ENCODE results near the gene CACNA1C.

CACNA1C gene

GRCh38 chr12:2586156-2587038 is 533.6 kb downstream of the CACNA1C start:
- H3K36me3 ChIP-seq (ENCODE audit: control insufficient read depth in 1 of 2, insufficient read depth in 2 of 2, low read length in 2 of 2): peaks cover 0 to 31% of the 10 kb centered on the region in 2 donors
- H3K4me1 ChIP-seq (ENCODE audit: control insufficient read depth in 1 of 2, insufficient read depth in 2 of 2, low read length in 2 of 2): no peaks in the 10 kb centered on the region
- H3K27me3 ChIP-seq (ENCODE audit: low read depth, low read length): no peaks in the 10 kb centered on the region
- H3K9me3 ChIP-seq (ENCODE audit: control insufficient read depth in 1 of 2, low read length in 2 of 2): peaks cover 0 to 3% of the 10 kb centered on the region in 2 donors
- no peak overlapping the region for H3K4me3 ChIP-seq (ENCODE audit: low read depth in 1 of 2, low read length in 2 of 2)
- H3K27ac ChIP-seq (ENCODE audit: low read length): no peak overlapping the region

DNA sequence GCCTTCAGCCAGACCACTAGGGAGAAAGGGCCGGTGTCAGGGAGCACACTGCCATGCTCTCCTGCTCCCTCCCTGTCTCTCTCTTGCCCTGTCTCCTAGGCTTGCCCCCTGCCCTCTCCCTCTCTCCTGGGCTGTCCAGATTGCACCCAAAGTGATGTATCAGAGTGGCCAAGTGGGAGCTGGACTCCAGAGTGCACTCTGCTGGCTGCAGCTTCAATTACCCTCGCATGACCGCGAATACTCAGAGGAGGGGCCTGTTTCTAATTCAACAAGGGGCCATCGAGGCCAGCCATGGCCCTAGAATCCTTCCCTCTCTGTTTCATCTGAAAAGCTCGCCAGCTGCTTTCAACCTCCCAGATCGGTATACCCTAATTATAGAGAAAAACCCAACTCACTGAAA is 535.6 kb downstream of the CACNA1C start:
- no peaks in the 10 kb centered on the region for H3K4me1 ChIP-seq (ENCODE audit: control insufficient read depth in 1 of 2, insufficient read depth in 2 of 2, low read length in 2 of 2)
- no peak overlapping the region for H3K27ac ChIP-seq (ENCODE audit: low read length)
- H3K4me3 ChIP-seq (ENCODE audit: low read depth in 1 of 2, low read length in 2 of 2): no peak overlapping the region
- H3K9me3 ChIP-seq (ENCODE audit: control insufficient read depth in 1 of 2, low read length in 2 of 2): peaks cover 0 to 9% of the 10 kb centered on the region in 2 donors
- H3K36me3 ChIP-seq (ENCODE audit: control insufficient read depth in 1 of 2, insufficient read depth in 2 of 2, low read length in 2 of 2): peaks cover 0 to 43% of the 10 kb centered on the region in 2 donors
- H3K27me3 ChIP-seq (ENCODE audit: low read depth, low read length): no peaks in the 10 kb centered on the region

DNA sequence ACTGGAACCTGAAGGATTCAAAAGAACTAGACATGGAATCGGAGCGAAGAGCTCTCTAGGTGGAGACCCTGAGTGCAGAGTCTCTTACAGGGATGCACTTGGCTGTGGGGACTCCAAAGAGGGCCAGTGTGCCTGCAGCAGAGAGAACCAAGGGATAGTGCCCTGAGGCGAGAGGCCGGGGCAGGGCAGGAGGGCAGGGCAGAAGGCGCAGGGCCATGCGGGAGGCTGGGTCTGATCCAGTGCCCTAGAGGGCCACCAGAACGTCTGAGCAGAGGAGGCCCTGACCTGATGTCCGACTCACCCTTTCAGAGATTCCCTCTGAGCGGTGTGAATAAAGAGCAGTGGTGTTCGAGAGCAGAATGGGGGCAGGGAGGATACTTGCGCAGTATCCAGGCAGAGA is 536.6 kb downstream of the CACNA1C start:
- Histone ChIP-seq H3K9me3 (ENCODE audit: control insufficient read depth in 1 of 2, low read length in 2 of 2) (peaks cover 0 to 16% of the 10 kb centered on the region in 2 donors), H3K27me3 (ENCODE audit: low read depth, low read length) (no peaks in the 10 kb centered on the region), H3K36me3 (ENCODE audit: control insufficient read depth in 1 of 2, insufficient read depth in 2 of 2, low read length in 2 of 2) (peaks cover 0 to 53% of the 10 kb centered on the region in 2 donors), H3K27ac (ENCODE audit: low read length) (no peak overlapping the region), H3K4me1 (ENCODE audit: control insufficient read depth in 1 of 2, insufficient read depth in 2 of 2, low read length in 2 of 2) (no peaks in the 10 kb centered on the region), H3K4me3 (ENCODE audit: low read depth in 1 of 2, low read length in 2 of 2) (no peak overlapping the region)

GRCh38 chr12:2593045-2593444 is 540.3 kb downstream of the CACNA1C start:
- H3K27ac ChIP-seq (ENCODE audit: low read length): no peak overlapping the region
- H3K4me1 ChIP-seq (ENCODE audit: control insufficient read depth in 1 of 2, insufficient read depth in 2 of 2, low read length in 2 of 2): no peaks in the 10 kb centered on the region
- peaks cover 0 to 71% of the 10 kb centered on the region in 2 donors for H3K36me3 ChIP-seq (ENCODE audit: control insufficient read depth in 1 of 2, insufficient read depth in 2 of 2, low read length in 2 of 2)
- no peaks in the 10 kb centered on the region for H3K27me3 ChIP-seq (ENCODE audit: low read depth, low read length)
- H3K4me3 ChIP-seq (ENCODE audit: low read depth in 1 of 2, low read length in 2 of 2): no peak overlapping the region
- H3K9me3 ChIP-seq (ENCODE audit: control insufficient read depth in 1 of 2, low read length in 2 of 2): peaks cover 0 to 19% of the 10 kb centered on the region in 2 donors

DNA sequence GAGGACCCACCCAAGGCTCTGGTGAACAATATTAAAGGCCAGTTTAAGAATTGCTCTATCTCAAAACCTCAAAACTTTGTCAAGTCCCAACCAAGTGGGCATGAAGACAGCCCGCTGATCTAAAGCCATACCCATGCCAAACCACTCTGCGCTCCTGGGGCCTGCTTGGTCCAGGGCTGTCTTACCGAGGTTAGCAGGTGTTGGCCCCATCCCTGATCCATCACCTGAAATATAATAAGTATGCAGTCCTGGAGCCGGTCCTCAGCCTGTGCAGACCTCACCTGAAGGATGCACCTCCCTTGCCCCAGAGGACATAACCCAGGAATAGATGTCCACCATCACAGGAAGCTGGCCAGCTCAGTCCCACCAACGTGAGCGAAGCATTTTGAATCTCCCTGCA is 543.7 kb downstream of the CACNA1C start:
- Histone ChIP-seq H3K4me3 (ENCODE audit: low read depth in 1 of 2, low read length in 2 of 2) (no peak overlapping the region), H3K36me3 (ENCODE audit: control insufficient read depth in 1 of 2, insufficient read depth in 2 of 2, low read length in 2 of 2) (peaks cover 0 to 75% of the 10 kb centered on the region in 2 donors), H3K27ac (ENCODE audit: low read length) (no peak overlapping the region), H3K27me3 (ENCODE audit: low read depth, low read length) (no peaks in the 10 kb centered on the region), H3K9me3 (ENCODE audit: control insufficient read depth in 1 of 2, low read length in 2 of 2) (peaks cover 0 to 16% of the 10 kb centered on the region in 2 donors), H3K4me1 (ENCODE audit: control insufficient read depth in 1 of 2, insufficient read depth in 2 of 2, low read length in 2 of 2) (no peaks in the 10 kb centered on the region)

GRCh38 chr12:2605301-2605700 is 552.5 kb downstream of the CACNA1C start:
- H3K4me1 ChIP-seq (ENCODE audit: control insufficient read depth in 1 of 2, insufficient read depth in 2 of 2, low read length in 2 of 2): peaks cover 0 to 12% of the 10 kb centered on the region in 2 donors
- no peak overlapping the region for H3K27ac ChIP-seq (ENCODE audit: low read length)
- H3K27me3 ChIP-seq (ENCODE audit: low read depth, low read length): no peaks in the 10 kb centered on the region
- H3K9me3 ChIP-seq (ENCODE audit: control insufficient read depth in 1 of 2, low read length in 2 of 2): no peaks in the 10 kb centered on the region
- H3K4me3 ChIP-seq (ENCODE audit: low read depth in 1 of 2, low read length in 2 of 2): no peak overlapping the region
- peaks cover 0 to 41% of the 10 kb centered on the region in 2 donors for H3K36me3 ChIP-seq (ENCODE audit: control insufficient read depth in 1 of 2, insufficient read depth in 2 of 2, low read length in 2 of 2)

GRCh38 chr12:2606186-2606910 is 553.6 kb downstream of the CACNA1C start:
- H3K4me3 ChIP-seq (ENCODE audit: low read depth in 1 of 2, low read length in 2 of 2): no peak overlapping the region
- no peaks in the 10 kb centered on the region for H3K27me3 ChIP-seq (ENCODE audit: low read depth, low read length)
- H3K9me3 ChIP-seq (ENCODE audit: control insufficient read depth in 1 of 2, low read length in 2 of 2): no peaks in the 10 kb centered on the region
- peaks cover 0 to 37% of the 10 kb centered on the region in 2 donors for H3K36me3 ChIP-seq (ENCODE audit: control insufficient read depth in 1 of 2, insufficient read depth in 2 of 2, low read length in 2 of 2)
- no peak overlapping the region for H3K27ac ChIP-seq (ENCODE audit: low read length)
- H3K4me1 ChIP-seq (ENCODE audit: control insufficient read depth in 1 of 2, insufficient read depth in 2 of 2, low read length in 2 of 2): peaks cover 0 to 12% of the 10 kb centered on the region in 2 donors

DNA sequence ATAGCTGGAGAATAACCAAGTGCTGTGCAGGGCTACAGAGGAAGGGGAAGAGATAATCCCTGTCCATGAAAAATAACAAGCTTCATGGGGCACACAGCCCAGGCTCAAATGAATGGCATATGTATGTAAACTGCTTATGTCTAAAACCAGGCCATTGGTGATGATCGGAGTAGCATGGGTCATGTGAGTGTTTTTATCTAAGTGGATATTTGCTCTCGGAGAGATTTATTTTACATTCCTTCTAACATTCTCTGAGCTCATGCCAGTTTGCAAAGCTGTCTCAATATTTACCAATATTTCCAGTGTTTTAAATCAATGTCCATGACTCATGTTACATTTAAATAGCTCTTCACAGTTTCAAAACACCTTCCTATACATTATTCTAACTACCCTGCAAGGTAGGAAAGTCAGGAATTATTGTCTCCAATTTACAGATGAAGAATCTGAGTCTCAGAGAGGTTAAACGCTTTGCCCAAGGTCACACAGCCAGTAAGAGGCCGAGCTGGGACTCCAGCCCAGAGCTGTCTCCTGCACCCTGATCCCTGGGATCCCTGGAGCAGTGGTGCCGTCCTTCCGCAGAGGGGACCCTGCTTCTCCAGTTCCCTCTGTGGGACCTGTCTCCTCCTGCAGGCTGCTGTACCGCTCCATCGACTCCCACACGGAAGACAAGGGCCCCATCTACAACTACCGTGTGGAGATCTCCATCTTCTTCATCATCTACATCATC is 555.3 kb downstream of the CACNA1C start:
- Histone ChIP-seq H3K9me3 (ENCODE audit: control insufficient read depth in 1 of 2, low read length in 2 of 2) (no peaks in the 10 kb centered on the region), H3K36me3 (ENCODE audit: control insufficient read depth in 1 of 2, insufficient read depth in 2 of 2, low read length in 2 of 2) (peaks cover 0 to 46% of the 10 kb centered on the region in 2 donors)

DNA sequence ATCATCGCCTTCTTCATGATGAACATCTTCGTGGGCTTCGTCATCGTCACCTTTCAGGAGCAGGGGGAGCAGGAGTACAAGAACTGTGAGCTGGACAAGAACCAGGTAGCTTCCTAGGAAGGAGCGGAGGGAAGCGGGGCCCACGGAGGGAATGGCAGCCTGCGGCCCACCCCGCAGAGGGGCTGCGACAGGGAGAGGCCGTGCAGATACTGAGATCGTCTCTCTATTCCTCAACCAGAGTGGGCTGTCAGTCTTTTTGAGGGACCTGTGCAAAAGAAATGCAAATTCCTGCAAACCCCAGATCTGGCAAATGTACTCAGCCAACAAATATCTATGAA is 555.8 kb downstream of the CACNA1C start:
- Histone ChIP-seq H3K4me1 (ENCODE audit: control insufficient read depth in 1 of 2, insufficient read depth in 2 of 2, low read length in 2 of 2) (peaks cover 0 to 12% of the 10 kb centered on the region in 2 donors), H3K4me3 (ENCODE audit: low read depth in 1 of 2, low read length in 2 of 2) (no peak overlapping the region), H3K36me3 (ENCODE audit: control insufficient read depth in 1 of 2, insufficient read depth in 2 of 2, low read length in 2 of 2) (peaks cover 0 to 50% of the 10 kb centered on the region in 2 donors), H3K27me3 (ENCODE audit: low read depth, low read length) (no peaks in the 10 kb centered on the region), H3K27ac (ENCODE audit: low read length) (no peak overlapping the region), H3K9me3 (ENCODE audit: control insufficient read depth in 1 of 2, low read length in 2 of 2) (no peaks in the 10 kb centered on the region)

More for the DNA sequence above, 555.3 kb downstream of the CACNA1C start:
- Histone ChIP-seq H3K27me3 (ENCODE audit: low read depth, low read length) (no peaks in the 10 kb centered on the region), H3K4me3 (ENCODE audit: low read depth in 1 of 2, low read length in 2 of 2) (no peak overlapping the region), H3K4me1 (ENCODE audit: control insufficient read depth in 1 of 2, insufficient read depth in 2 of 2, low read length in 2 of 2) (peaks cover 0 to 12% of the 10 kb centered on the region in 2 donors), H3K27ac (ENCODE audit: low read length) (no peak overlapping the region)

- peaks cover 0 to 12% of the 10 kb centered on the region in 2 donors for H3K4me1 ChIP-seq (ENCODE audit: control insufficient read depth in 1 of 2, insufficient read depth in 2 of 2, low read length in 2 of 2)
- no peaks in the 10 kb centered on the region for H3K9me3 ChIP-seq (ENCODE audit: control insufficient read depth in 1 of 2, low read length in 2 of 2)
- H3K27me3 ChIP-seq (ENCODE audit: low read depth, low read length): no peaks in the 10 kb centered on the region
- H3K4me3 ChIP-seq (ENCODE audit: low read depth in 1 of 2, low read length in 2 of 2): no peak overlapping the region
- no peak overlapping the region for H3K27ac ChIP-seq (ENCODE audit: low read length)
- H3K36me3 ChIP-seq (ENCODE audit: control insufficient read depth in 1 of 2, insufficient read depth in 2 of 2, low read length in 2 of 2): peaks cover 0 to 47% of the 10 kb centered on the region in 2 donors
These were observed 556.2 kb downstream of the CACNA1C start for GRCh38 chr12:2609020-2609419.

GRCh38 chr12:2610358-2610757 is 557.6 kb downstream of the CACNA1C start:
- H3K4me1 ChIP-seq (ENCODE audit: control insufficient read depth in 1 of 2, insufficient read depth in 2 of 2, low read length in 2 of 2): peaks cover 0 to 12% of the 10 kb centered on the region in 2 donors
- H3K9me3 ChIP-seq (ENCODE audit: control insufficient read depth in 1 of 2, low read length in 2 of 2): no peaks in the 10 kb centered on the region
- H3K27me3 ChIP-seq (ENCODE audit: low read depth, low read length): no peaks in the 10 kb centered on the region
- no peak overlapping the region for H3K27ac ChIP-seq (ENCODE audit: low read length)
- no peak overlapping the region for H3K4me3 ChIP-seq (ENCODE audit: low read depth in 1 of 2, low read length in 2 of 2)
- peaks cover 0 to 40% of the 10 kb centered on the region in 2 donors for H3K36me3 ChIP-seq (ENCODE audit: control insufficient read depth in 1 of 2, insufficient read depth in 2 of 2, low read length in 2 of 2)

Data from muscle layer of duodenum (tissue), 2 donors.